PC-9 (cell line): Measurements from ENCODE around the gene ACAP3. TPM values are rescaled to one million over a fixed set of nuclear protein-coding genes. Genes with fewer than 3 reads are reported as not detected.

Experiments
- BruUV-seq: library from RNA; stranded (reverse); fragments of 400-500 nt; replicated peaks from 2 replicates; lab custom pipeline; 2021; lab: Mats Ljungman, UMichigan
- CTCF ChIA-PET: fragments of 300-600 bp; sonication (Branson Sonifier 250); formaldehyde crosslinking; loops from one replicate; lab custom pipeline; 2022; ENCODE audit warnings: antibody characterized with exemption; lab: Charles Lee
- POLR2A ChIA-PET: fragments of 300-600 bp; sonication (Branson Sonifier 250); formaldehyde crosslinking; loops from one replicate; lab custom pipeline; 2022; ENCODE audit warnings: antibody characterized with exemption; ENCODE audit not compliant: unreplicated experiment; lab: Charles Lee
- DNase-seq, 2 experiments: peaks; one replicate each; pipeline versions ENCODE4 v3.0.0 to v3.0.0-alpha.2; 2015 to 2022; ENCODE audit warnings: mixed read lengths in 1 of 2
- H2AFZ ChIP-seq: fragments of 200-600 bp; sonication (generic); 2 replicates; pipeline ENCODE4 v1.8.1; 2017; ENCODE audit warnings: antibody characterized with exemption
- H3F3A ChIP-seq: fragments of 200-600 bp; sonication (generic); 2 replicates; pipeline ENCODE4 v1.8.1; 2017; ENCODE audit warnings: antibody characterized with exemption, mild to moderate bottlenecking, low read depth; ENCODE audit not compliant: insufficient read depth
- H3K27ac ChIP-seq: fragments of 200-600 bp; sonication (generic); 2 replicates; pipeline ENCODE4 v1.6.1; 2016; ENCODE audit warnings: mixed run types
- H3K27me3 ChIP-seq: fragments of 200-600 bp; sonication (generic); 2 replicates; pipeline ENCODE4 v1.6.1; 2016; ENCODE audit warnings: low read depth, mixed run types; ENCODE audit not compliant: insufficient read depth
- H3K36me3 ChIP-seq: fragments of 200-600 bp; sonication (generic); 2 replicates; pipeline ENCODE4 v1.6.1; 2016; ENCODE audit warnings: low read depth, mixed run types
- H3K4me1 ChIP-seq: fragments of 200-600 bp; sonication (generic); replicated peaks from 2 replicates; pipeline ENCODE4 v1.6.1; 2016; ENCODE audit warnings: mixed run types; ENCODE audit not compliant: insufficient read depth
- H3K4me2 ChIP-seq: fragments of 200-600 bp; sonication (generic); 2 replicates; pipeline ENCODE4 v1.6.1; 2017; ENCODE audit warnings: mixed run types
- H3K4me3 ChIP-seq: fragments of 200-600 bp; sonication (generic); 2 replicates; pipeline ENCODE4 v1.6.1; 2016; ENCODE audit warnings: mixed run types
- H3K79me2 ChIP-seq: fragments of 200-600 bp; sonication (generic); 2 replicates; pipeline ENCODE4 v1.6.1; 2017; ENCODE audit warnings: low read depth, mixed run types
- H3K9me2 ChIP-seq: fragments of 200-600 bp; sonication (generic); 2 replicates; pipeline ENCODE4 v1.8.1; 2017; ENCODE audit warnings: mild to moderate bottlenecking; ENCODE audit not compliant: insufficient read depth
- H3K9me3 ChIP-seq: fragments of 200-600 bp; sonication (generic); 2 replicates; pipeline ENCODE4 v1.8.1; 2016; ENCODE audit warnings: low read depth; ENCODE audit not compliant: insufficient read depth
- H4K20me1 ChIP-seq: fragments of 200-600 bp; sonication (generic); 2 replicates; pipeline ENCODE4 v1.8.1; 2017; ENCODE audit not compliant: insufficient read depth
- CTCF ChIP-seq: fragments of 200-600 bp; sonication (generic); conservative IDR thresholded peaks from 2 replicates; pipeline ENCODE4 v1.6.1; 2017; ENCODE audit warnings: mixed run types, antibody characterized with exemption, mild to moderate bottlenecking, moderate library complexity
- EZH2 ChIP-seq: fragments of 200-600 bp; sonication (generic); IDR thresholded peaks from 2 replicates; pipeline ENCODE4 v1.8.0; 2017; ENCODE audit warnings: antibody characterized with exemption, low read depth
- intact Hi-C: fragments of 100-400 bp; cut with micrococcal nuclease; formaldehyde crosslinking; loops from one replicate; pipeline ENCODE4 v1.10.0; 2022; ENCODE audit not compliant: unreplicated experiment
- total RNA-seq: library from RNA; stranded (reverse); gene quantifications from 2 replicates; pipeline ENCODE4 v1.2.3, GENCODE V29; 2021

ACAP3 gene
- total RNA-seq, 1 experiment from 2014 or later: 54.8 TPM

- DNase-seq: no peak
- H3K4me3 ChIP-seq: peak overlapping the region; percentile 85
- TF ChIP-seq EZH2 (no peak), CTCF (no peak)
- no peaks in the 10 kb centered on the region for H3K9me2 ChIP-seq
- peaks cover 62% of the 10 kb centered on the region for H3F3A ChIP-seq
- H3K9me3 ChIP-seq: no peaks in the 10 kb centered on the region
- H3K36me3 ChIP-seq: peaks cover under 1% of the 10 kb centered on the region; the same call in 1 of the 2 replicates
- peaks cover 55% of the 10 kb centered on the region for H3K4me1 ChIP-seq
- H4K20me1 ChIP-seq: no peaks in the 10 kb centered on the region
- ChIA-PET POLR2A (interaction anchor here (0.5 to 0.7 kb wide), 2 partner anchors 204 to 339 kb away, joined by 3 to 5 read pairs; no protein-coding TSS in a partner anchor), CTCF (no interaction called here)
- H3K27ac ChIP-seq: peak overlapping the region; percentile 92
- BruUV-seq: no TSS peak
- no peak overlapping the region for H2AFZ ChIP-seq
- peak overlapping the region; percentile 93 for H3K4me2 ChIP-seq
- H3K79me2 ChIP-seq: peaks cover 58% of the 10 kb centered on the region
- intact Hi-C loops: loop anchor here (5.0 to 10.0 kb wide), 2 partner anchors 75 to 88 kb away; partner anchors contain the start of genes UBE2J2 and VWA1
- H3K27me3 ChIP-seq: no peaks in the 10 kb centered on the region
Observed at GRCh38 chr1:1347026-1347595, 39.4 kb upstream of the ACAP3 start.

DNA sequence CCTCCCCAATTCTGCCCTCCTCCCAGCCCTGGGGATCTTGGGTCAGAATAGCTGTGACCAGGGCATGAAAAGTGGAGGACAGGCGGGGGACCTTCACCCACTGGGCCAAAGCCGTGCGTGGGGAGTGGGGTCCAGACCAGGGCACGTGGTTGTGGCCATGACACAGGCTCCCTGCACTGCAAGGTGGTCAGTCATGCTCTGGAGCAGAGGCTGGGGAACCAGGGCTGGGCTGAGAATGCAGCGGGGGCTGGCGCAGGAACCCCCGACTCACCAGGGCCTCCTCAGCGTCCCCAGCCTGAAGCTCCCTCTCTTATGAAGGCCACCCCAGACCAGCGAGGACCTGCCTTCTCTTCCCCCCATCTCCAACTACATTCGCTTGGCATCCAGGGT lies 38.8 kb upstream of the ACAP3 start:
- H3K4me3 ChIP-seq: peak overlapping the region; percentile 85
- DNase-seq: no peak
- POLR2A ChIA-PET: no interaction called here
- no peaks in the 10 kb centered on the region for H3K27me3 ChIP-seq
- peaks cover 53% of the 10 kb centered on the region for H3K4me1 ChIP-seq
- intact Hi-C loops: loop anchor here (5.0 to 10.0 kb wide), 2 partner anchors 74 to 88 kb away; partner anchors contain the start of genes UBE2J2 and VWA1
- H2AFZ ChIP-seq: no peak overlapping the region
- H4K20me1 ChIP-seq: no peaks in the 10 kb centered on the region
- no peaks in the 10 kb centered on the region for H3K9me3 ChIP-seq
- peaks cover 7% of the 10 kb centered on the region; the same call in 1 of the 2 replicates for H3K36me3 ChIP-seq
- H3K9me2 ChIP-seq: no peaks in the 10 kb centered on the region
- H3K79me2 ChIP-seq: peaks cover 64% of the 10 kb centered on the region
- CTCF ChIA-PET: no interaction called here
- TF ChIP-seq CTCF: no peak
- TF ChIP-seq EZH2: no peak
- H3F3A ChIP-seq: peaks cover 61% of the 10 kb centered on the region
- peak overlapping the region; percentile 93 for H3K4me2 ChIP-seq
- peak overlapping the region; percentile 92 for H3K27ac ChIP-seq
- BruUV-seq: no TSS peak

- Histone ChIP-seq H3K4me2 (peak overlapping the region; percentile 93), H3K36me3 (peaks cover 10% of the 10 kb centered on the region; the same call in 1 of the 2 replicates)
- intact Hi-C loops: loop anchor here (2.0 to 10.0 kb wide), 4 partner anchors 15 to 89 kb away; partner anchors contain the start of genes TAS1R3, UBE2J2 and VWA1
Observed at GRCh38 chr1:1345860-1346500, 38.2 kb upstream of the ACAP3 start.

More at GRCh38 chr1:1345860-1346500, 38.2 kb upstream of the ACAP3 start:
- TSS peak; percentile 25 for BruUV-seq
- ChIA-PET CTCF (no interaction called here), POLR2A (no interaction called here)
- no peak for TF ChIP-seq CTCF
- no peak for DNase-seq
- H3K9me3 ChIP-seq: no peaks in the 10 kb centered on the region
- peak overlapping the region; percentile 92 for H3K27ac ChIP-seq
- H4K20me1 ChIP-seq: no peaks in the 10 kb centered on the region
- H3K79me2 ChIP-seq: peaks cover 68% of the 10 kb centered on the region
- H3K9me2 ChIP-seq: no peaks in the 10 kb centered on the region
- H2AFZ ChIP-seq: no peak overlapping the region
- H3F3A ChIP-seq: peaks cover 65% of the 10 kb centered on the region
- peaks cover 51% of the 10 kb centered on the region for H3K4me1 ChIP-seq
- no peaks in the 10 kb centered on the region for H3K27me3 ChIP-seq
- peak overlapping the region; percentile 85 for H3K4me3 ChIP-seq
